GM21367 (cell line): Measurements from ENCODE around the gene PTPN2.
"Not testable (repeated sequence)": the region's sequence is repeated elsewhere in the genome, so short reads cannot be mapped to it uniquely, and the experiment has no call there.

ENCODE experiments used
- ATAC-seq: cut with Tn5 transposase; IDR thresholded peaks from one replicate; pipeline ENCODE4 v1.9.1; 2021; ENCODE audit not compliant: unreplicated experiment

The PTPN2 gene

DNA sequence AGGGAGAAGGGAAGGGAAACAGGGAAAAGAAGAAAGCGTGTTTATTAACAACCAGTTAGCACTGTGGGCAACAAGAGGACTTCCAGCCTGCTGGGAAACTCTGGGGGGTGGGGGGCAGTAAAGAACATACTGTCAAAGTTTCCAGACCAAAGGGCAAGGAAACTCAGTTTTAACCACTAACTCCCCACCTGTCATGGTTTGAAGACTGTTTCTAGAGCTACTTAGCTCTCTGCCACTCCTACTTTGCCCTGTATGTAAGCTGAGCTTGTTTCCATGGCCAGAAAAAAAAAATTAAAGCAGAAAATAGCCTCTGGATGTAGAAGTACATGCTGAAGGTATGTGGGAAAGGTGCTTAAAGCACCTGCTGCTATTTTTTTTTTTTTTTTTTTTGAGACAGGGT, 11.0 kb upstream of the PTPN2 start:
- ATAC-seq, result no peak

DNA sequence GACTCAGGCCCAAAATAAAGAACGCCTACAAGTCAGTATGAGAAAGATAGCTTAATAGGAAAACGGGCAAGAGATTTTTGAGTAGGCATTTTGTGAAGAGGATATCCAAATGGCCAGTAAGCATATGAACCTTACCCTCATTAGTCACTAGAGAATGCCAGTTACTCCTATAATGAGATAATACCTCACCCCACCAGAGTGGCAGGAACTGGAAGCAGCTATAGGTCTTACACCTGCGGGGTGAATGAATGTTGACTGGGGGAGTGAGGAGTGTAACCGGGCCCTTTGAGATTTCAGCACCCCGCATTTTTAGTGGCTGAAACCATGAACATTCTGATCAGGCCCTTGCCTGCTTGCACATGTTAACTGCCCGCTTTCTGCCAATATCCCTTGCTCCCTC, 7.5 kb upstream of the PTPN2 start:
- no peak for ATAC-seq

- ATAC-seq, result no peak
These were observed 6.9 kb upstream of the PTPN2 start for GRCh38 chr18:12890964-12891363.

GRCh38 chr18:12886498-12887126, 2.6 kb upstream of the PTPN2 start:
- ATAC-seq, result no peak

- ATAC-seq, result no peak
These were observed 1.5 kb upstream of the PTPN2 start for GRCh38 chr18:12885500-12885899.

GRCh38 chr18:12884406-12885323, 628 bp upstream of the PTPN2 start:
- ATAC-seq, result no peak

GRCh38 chr18:12883372-12883683, 709 bp downstream of the PTPN2 start:
- ATAC-seq, result no peak

DNA sequence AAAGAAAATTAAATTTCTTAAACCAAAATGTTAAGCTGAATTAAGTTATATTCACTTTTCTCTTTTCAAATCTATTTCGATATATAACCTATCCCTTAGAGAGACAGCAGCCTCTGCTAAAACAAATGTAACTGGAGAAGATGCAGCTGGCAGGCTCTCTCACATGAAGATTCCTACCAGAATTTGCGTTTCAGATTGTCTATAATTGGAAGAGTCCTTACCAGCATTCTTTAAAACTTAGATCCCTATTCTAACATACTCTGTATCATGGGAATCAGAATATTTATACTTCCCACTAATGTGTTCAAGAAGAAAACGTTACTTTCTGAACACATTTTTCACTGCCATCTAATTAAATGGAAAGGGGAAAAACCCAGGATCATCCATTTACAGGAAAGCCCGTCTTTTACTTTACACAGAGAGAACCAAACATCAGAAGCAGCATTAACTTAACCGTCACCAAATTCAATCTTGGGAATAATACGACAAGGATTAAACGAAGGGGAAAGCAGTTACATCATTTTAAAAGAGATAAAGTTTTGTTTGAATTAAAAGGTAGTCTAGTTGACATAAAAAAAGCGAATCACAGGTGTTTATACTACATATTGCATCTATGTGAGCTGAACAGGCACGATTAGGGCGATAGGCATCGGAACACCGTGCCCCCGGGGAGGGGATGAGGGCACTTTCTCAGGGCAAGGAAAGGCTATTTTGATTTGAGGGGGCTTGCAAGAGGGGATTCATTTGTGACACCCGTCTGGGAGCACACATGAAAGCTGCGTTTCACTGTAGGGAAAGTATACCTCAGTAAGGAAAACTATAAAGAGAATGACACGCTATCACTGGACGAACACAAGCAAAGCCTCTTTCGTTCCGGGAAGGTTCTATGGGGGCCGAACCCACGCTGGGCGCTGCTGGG, 1.3 kb downstream of the PTPN2 start:
- no peak for ATAC-seq

DNA sequence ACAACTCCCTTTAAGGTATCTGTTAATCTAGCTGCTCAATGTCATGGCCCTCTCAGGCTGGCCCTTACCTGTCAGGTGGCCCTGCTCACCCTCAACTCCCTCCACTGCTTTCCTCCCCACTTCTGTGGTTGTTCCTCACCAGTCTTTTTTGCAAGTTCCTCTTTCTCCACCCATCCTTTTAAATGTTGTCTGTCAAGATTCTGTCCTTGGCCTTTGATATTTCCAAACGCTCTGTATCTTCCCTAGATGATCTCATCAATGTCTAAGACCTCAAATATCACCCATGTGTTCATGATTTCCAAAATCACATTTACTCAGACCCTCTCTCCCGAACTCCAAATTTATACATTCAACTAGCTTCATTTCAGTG, 3.5 kb downstream of the PTPN2 start:
- no peak for ATAC-seq

DNA sequence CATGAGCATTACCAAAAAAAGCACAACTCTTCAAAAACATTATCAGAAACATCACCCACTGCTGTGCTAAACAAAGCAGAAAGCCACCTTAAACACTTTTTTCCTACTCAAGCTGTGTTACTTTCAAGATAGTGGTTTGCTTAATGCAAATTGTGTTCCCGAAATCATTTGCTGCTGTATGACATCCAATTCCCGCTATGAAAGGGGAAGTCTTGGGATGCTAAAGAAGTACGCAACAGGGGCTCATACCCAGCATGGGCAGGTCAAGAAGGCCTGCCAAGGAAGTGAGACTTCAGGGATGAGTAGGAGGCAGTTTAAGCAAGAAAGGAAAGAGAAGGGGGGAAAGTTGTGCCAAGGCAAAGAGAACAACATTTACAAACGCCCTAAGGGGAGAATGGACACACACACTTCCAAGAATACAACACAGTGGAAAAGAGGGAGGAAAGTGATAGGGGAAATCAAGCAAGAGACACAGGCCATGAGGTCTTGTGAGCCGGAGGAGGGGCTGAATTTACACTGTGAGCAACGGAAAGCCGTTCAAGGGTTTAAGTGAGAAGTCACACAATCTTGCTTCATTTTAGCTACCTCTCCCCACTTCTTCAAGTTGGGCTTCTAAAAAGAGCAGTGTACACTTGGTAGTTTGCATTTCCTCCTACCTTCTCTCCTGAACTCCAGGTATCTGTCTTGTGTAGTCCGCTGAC, 4.0 kb downstream of the PTPN2 start:
- no peak for ATAC-seq

DNA sequence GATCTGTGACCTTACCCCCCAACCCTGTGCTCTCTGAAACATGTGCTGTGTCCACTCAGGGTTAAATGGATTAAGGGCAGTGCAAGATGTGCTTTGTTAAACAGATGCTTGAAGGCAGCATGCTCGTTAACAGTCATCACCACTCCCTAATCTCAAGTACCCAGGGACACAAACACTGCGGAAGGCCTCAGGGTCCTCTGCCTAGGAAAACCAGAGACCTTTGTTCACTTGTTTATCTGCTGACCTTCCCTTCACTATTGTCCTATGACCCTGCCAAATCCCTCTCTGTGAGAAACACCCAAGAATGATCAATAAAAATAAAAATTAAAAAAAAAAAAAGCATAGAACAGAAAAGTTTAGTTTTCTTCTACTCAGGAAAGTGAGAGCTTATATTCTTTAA, 9.0 kb downstream of the PTPN2 start:
- ATAC-seq, result not testable (repeated sequence)

DNA sequence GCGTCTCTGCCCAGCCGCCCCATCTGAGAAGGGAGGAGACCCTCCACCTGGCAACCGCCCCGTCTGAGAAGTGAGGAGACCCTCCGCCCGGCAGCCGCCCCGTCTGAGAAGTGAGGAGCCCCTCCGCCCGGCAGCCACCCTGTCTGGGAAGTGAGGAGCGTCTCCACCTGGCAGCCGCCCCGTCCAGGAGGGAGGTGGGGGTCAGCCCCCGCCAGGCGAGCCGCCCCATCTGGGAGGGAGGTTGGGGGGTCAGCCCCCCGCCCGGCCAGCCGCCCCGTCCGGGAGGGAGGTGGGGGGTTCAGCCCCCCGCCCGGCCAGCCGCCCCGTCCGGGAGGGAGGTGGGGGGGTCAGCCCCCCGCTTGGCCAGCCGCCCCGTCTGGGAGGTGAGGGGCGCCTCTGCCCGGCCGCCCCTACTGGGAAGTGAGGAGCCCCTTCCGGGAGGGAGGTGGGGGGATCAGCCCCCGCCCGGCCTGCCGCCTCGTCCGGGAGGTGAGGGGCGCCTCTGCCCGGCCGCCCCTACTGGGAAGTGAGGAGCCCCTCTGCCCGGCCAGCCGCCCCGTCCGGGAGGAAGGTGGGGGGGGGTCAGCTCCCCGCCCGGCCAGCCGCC, 10.0 kb downstream of the PTPN2 start:
- not testable (repeated sequence) for ATAC-seq

DNA sequence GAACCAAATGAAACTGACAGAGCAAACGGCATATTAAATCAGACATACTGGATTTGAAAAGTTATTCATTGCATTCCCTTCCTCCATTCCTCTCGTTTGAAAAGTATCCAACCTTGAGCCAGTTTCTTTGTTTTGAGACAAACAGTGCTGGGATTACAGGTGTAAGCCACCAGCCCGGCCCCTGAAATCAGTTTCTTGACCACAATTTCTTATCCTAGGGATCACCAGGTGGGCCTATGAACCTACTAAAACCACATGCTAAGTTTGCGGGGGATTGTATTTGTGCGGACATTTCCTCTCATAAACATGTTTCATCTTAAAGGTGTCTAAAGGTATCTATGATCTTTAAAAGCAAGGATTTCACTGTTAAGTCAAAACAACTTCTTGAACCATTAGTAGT, 11.6 kb downstream of the PTPN2 start:
- ATAC-seq, result no peak

- ATAC-seq, result no peak
These were observed 15.5 kb downstream of the PTPN2 start for GRCh38 chr18:12868576-12868975.

GRCh38 chr18:12867441-12868123, 16.5 kb downstream of the PTPN2 start:
- no peak for ATAC-seq

- no peak for ATAC-seq
These were observed 20.3 kb downstream of the PTPN2 start for GRCh38 chr18:12863687-12864216.

- no peak for ATAC-seq
These were observed 21.1 kb downstream of the PTPN2 start for GRCh38 chr18:12862874-12863482.

DNA sequence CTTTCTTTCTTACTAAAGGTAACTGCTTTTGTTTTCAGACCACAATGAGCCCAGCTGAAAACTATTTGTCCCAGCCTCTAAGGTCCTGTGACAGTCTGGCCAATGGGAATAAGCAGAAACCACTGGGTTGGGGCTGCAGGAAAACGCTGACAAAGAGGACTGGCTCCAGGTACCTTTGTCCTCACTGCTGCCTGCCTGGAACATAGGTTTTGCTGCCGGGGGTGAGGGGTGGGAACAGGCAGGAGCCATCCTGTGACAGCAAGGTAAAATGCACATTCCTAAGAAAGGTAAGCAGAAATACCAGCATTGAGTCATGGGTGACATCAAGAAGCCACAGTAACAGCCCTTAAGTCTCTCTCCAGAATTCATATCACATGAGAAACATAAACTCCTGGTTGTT, 21.6 kb downstream of the PTPN2 start:
- ATAC-seq, result no peak

GRCh38 chr18:12861637-12862036, 22.4 kb downstream of the PTPN2 start:
- ATAC-seq, result no peak
